BLaER1 treated with 17β-estradiol and CSF1 and Interleukin-3, amounts not matched to agents 10 nM and 100 nM (cell line): ENCODE measurements around the gene TLCD2.
"Not testable (repeated sequence)": the region's sequence is repeated elsewhere in the genome, so short reads cannot be mapped to it uniquely, and the experiment has no call there.

Experiments used
- H3K27ac ChIP-seq, 11 experiments: shearing (Covaris generic); formaldehyde crosslinking; 2 replicates each; pipeline ENCODE4 v1.8.1; 2022
- H3K27me3 ChIP-seq, 11 experiments: shearing (Covaris generic); formaldehyde crosslinking; 2 replicates each; pipeline ENCODE4 v1.8.1; 2022
- H3K36me3 ChIP-seq, 11 experiments: shearing (Covaris generic); formaldehyde crosslinking; 2 replicates each; pipeline ENCODE4 v1.8.1; 2022
- H3K4me1 ChIP-seq, 10 experiments: shearing (Covaris generic); formaldehyde crosslinking; 2 replicates each; pipeline ENCODE4 v1.8.1; 2022
- H3K4me2 ChIP-seq, 11 experiments: shearing (Covaris generic); formaldehyde crosslinking; 2 replicates each; pipeline ENCODE4 v1.8.1; 2022
- H3K4me3 ChIP-seq, 10 experiments: shearing (Covaris generic); formaldehyde crosslinking; 2 replicates each; pipeline ENCODE4 v1.8.1; 2022
- H3K9ac ChIP-seq, 11 experiments: shearing (Covaris generic); formaldehyde crosslinking; 2 replicates each; pipeline ENCODE4 v1.8.1; 2022
- H3K9me3 ChIP-seq, 11 experiments: shearing (Covaris generic); formaldehyde crosslinking; replicated peaks in 1 of 11; 2 replicates each; pipeline ENCODE4 v1.8.1; 2022
- H4K20me1 ChIP-seq, 11 experiments: shearing (Covaris generic); formaldehyde crosslinking; 2 replicates each; pipeline ENCODE4 v1.8.1; 2022
- Cebpa-rat ChIP-seq, 11 experiments: shearing (Covaris generic); IDR thresholded peaks; 2 replicates each; pipeline ENCODE4 v1.8.1; 2022

TLCD2 gene

DNA sequence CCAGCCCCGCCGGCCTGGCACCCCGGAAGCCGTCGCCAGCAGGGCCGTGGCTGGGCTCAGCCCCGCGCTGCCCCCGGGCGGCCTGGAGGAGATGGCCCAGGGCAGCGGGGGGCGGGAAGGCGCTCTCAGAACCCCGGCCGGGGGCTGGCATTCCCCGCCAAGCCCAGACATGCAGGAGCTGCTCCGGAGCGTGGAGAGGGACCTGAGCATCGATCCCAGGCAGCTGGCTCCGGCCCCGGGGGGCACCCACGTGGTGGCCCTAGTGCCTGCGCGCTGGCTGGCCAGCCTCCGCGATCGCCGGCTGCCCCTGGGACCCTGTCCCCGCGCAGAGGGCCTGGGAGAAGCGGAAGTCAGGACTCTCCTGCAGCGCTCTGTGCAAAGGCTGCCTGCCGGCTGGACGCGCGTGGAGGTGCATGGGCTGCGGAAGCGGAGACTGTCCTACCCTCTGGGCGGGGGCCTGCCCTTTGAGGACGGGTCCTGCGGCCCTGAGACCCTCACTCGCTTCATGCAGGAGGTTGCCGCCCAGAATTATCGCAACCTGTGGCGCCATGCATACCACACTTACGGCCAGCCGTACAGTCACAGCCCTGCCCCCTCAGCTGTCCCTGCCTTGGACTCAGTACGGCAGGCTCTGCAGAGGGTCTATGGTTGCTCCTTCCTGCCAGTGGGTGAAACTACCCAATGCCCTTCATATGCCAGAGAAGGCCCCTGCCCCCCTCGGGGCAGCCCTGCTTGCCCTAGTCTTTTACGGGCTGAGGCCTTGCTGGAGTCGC is 14.9 kb upstream of the TLCD2 start:
- H3K9ac ChIP-seq, result peak overlapping the region; percentile 84 to 95 (median 92)
- H3K4me1 ChIP-seq, result peaks cover 82 to 94% (median 90%) of the 10 kb centered on the region in 10 experiments
- H3K36me3 ChIP-seq, result peaks cover 21 to 44% (median 33%) of the 10 kb centered on the region in 11 experiments
- TF ChIP-seq Cebpa-rat (IDR thresholded peaks at IDR 0.05), result no peak
- peak overlapping the region; percentile 94 to 100 (median 99) for H3K4me2 ChIP-seq
- H3K27me3 ChIP-seq, result no peaks in the 10 kb centered on the region
- peaks cover 0 to 48% (median 27%) of the 10 kb centered on the region in 11 experiments; a peak in 14 of 22 replicates for H4K20me1 ChIP-seq
- peak overlapping the region; percentile 72 to 86 (median 80) for H3K4me3 ChIP-seq
- peak overlapping the region; percentile 89 to 99 (median 96) for H3K27ac ChIP-seq
- no peaks in the 10 kb centered on the region for H3K9me3 ChIP-seq

DNA sequence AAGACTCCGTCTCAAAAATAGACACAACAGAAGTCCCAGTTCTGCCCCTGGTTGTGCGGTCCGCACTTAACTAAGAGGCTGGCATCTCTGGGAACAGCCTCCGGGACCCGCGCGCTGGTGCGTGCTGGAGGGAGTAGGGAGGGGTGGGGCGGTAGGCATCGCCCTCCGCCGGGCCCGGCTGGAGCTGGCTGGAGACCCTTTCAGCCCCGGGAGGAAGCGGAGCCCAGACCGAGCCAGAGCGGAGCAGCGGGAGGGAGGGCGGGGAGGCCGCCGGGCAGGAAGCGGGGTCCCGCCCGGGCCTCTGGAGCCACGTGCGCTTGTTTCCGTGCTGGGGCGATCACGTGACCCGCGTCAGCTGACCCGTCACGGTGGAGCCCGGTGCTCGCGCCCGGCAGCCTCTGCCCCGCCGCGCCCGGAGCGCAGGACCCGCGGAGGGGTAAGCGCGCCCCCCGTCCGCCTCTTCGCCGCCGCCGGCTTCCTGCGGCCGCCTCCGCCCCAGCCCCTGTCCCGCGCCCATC is 14.2 kb upstream of the TLCD2 start, which contains the start of gene WDR81:
Gene WDR81, plus strand, starts transcription at position 354 of the 518 bp plus-strand sequence. CDS start 256 bp downstream, outside the sequence.
- Histone ChIP-seq H3K4me1 (peaks cover 77 to 90% (median 84%) of the 10 kb centered on the region in 10 experiments), H3K36me3 (peaks cover 21 to 38% (median 33%) of the 10 kb centered on the region in 11 experiments), H3K9ac (peak within 1 kb of the TSS; percentile 84 to 95 (median 92)), H3K4me3 (peak within 1 kb of the TSS; percentile 72 to 86 (median 80)), H3K4me2 (peak within 1 kb of the TSS; percentile 94 to 100 (median 99)), H3K9me3 (no peaks in the 10 kb centered on the region), H4K20me1 (peaks cover 0 to 41% (median 25%) of the 10 kb centered on the region in 11 experiments; a peak in 14 of 22 replicates), H3K27ac (peak within 1 kb of the TSS; percentile 89 to 99 (median 96)), H3K27me3 (no peaks in the 10 kb centered on the region)
- TF ChIP-seq Cebpa-rat (IDR thresholded peaks at IDR 0.05), result no peak

DNA sequence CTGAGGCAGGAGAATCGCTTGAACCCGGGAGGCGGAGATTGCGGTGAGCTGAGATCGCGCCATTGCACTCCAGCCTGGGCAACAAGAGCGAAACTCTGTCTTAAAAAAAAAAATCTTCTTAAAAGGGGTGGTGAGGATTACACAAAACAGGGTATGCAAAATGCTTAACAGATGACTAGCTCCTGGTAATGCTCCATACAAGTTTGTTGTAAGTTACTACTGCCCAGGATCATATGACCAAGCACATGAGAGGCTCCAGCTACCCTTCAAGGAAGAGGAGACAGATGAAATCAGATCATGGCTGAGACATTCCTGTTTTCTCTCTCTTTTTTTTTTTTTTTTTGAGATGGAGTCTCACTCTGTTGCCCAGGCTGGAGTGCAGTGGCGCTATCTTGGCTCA is 11.8 kb upstream of the TLCD2 start:
- peak overlapping the region in 10 of 11 experiments; percentile 84 to 95 (median 92); a peak in 17 of 22 replicates for H3K9ac ChIP-seq
- H3K4me1 ChIP-seq, result peaks cover 67 to 85% (median 77%) of the 10 kb centered on the region in 10 experiments
- not testable (repeated sequence) for H3K9me3 ChIP-seq, H3K27me3 ChIP-seq, H3K4me3 ChIP-seq
- H3K27ac ChIP-seq, result peak overlapping the region; percentile 89 to 99 (median 96); a peak in 21 of 22 replicates
- H3K36me3 ChIP-seq, result peaks cover 7 to 15% (median 13%) of the 10 kb centered on the region in 11 experiments; a peak in 20 of 22 replicates
- H3K4me2 ChIP-seq, result peak overlapping the region; percentile 94 to 100 (median 99)
- peaks cover 0 to 18% (median 13%) of the 10 kb centered on the region in 11 experiments; a peak in 12 of 22 replicates for H4K20me1 ChIP-seq

DNA sequence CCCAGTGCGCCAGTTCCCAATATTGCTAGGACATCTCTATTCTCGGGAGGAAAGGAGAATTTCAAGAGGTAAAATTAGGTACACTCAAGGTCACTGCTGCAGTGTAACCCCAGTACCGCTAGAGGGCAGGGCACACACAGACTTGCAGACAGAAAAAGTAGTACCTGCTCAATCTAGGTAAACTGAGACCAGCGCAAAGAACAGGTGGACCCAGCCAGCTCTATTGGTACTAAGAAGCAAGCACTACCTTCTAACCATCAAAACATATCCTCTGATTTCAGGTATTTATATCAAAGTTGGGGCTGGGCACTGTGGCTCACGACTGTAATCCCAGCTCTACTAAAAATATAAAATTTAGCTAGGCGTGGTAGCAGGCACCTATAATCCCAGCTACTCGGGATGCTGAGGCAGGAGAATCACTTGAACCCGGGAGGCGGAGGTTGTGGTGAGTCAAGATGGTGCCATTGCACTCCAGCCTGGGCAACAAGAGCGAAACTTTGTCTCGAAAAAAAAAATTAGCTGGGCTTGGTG is 10.7 kb upstream of the TLCD2 start:
- Histone ChIP-seq H3K9me3 (no peaks in the 10 kb centered on the region), H3K9ac (peak overlapping the region in 6 of 11 experiments; percentile 25 to 45 (median 36); a peak in 5 of 22 replicates), H3K4me1 (peaks cover 56 to 75% (median 68%) of the 10 kb centered on the region in 10 experiments), H3K4me2 (peak overlapping the region in 10 of 11 experiments; percentile 18 to 100 (median 72); a peak in 15 of 22 replicates), H3K36me3 (peaks cover 0 to 4% (median 2%) of the 10 kb centered on the region in 11 experiments; a peak in 13 of 22 replicates), H4K20me1 (peaks cover 0 to 7% (median 3%) of the 10 kb centered on the region in 11 experiments; a peak in 6 of 22 replicates), H3K27ac (peak overlapping the region in 10 of 11 experiments; percentile 37 to 99 (median 94); a peak in 12 of 22 replicates), H3K4me3 (no peak overlapping the region), H3K27me3 (peaks cover 0 to 1% (median 0%) of the 10 kb centered on the region in 11 experiments; a peak in 3 of 22 replicates)
- no peak for TF ChIP-seq Cebpa-rat (IDR thresholded peaks at IDR 0.05)

DNA sequence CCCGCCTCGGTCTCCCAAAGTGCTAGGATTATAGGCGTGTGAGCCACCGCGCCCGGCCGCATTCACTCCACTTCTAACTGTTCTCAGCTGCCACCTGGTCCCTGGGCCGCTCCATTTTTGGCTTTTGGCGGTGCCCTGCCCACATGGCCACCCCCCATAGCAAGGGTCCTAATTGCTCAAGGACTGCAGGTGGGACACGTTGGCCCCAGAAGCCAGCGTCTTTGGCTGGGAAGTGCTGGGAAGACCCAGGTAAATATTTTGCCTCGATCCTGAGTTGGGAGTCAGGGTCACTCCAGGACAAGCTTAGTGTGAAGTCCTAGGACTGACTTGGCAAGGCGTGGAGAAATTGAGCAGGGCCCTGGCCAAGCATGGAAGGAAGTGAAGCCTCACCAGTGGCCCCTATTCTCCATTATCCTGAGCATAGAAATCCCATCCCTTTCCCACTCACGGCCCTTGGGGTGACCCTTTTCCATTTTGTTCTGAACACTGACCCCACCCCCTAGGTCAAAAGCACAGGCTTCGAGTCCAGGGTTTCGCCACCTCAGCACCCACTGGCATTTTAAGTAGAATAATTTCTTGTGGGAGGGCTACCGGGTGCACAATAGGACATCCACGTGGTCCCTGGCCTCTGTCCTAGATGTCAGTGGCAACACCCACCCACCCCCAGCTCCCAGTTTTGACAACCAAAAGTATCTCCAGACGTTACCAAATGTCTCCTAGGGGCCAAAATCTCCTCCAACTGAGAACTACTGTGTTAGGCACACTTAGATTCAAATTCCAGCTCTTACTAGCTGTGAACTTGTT is 8.4 kb upstream of the TLCD2 start:
- Histone ChIP-seq H3K4me2 (peak overlapping the region; percentile 87 to 100 (median 98)), H4K20me1 (peaks cover 14 to 24% (median 18%) of the 10 kb centered on the region in 11 experiments; a peak in 20 of 22 replicates), H3K36me3 (peaks cover 0 to 15% (median 1%) of the 10 kb centered on the region in 11 experiments; a peak in 10 of 22 replicates), H3K9me3 (no peaks in the 10 kb centered on the region), H3K4me3 (peak overlapping the region in 4 of 10 experiments; percentile 69 to 86 (median 74); a peak in 8 of 20 replicates), H3K9ac (peak overlapping the region; percentile 89 to 99 (median 96); a peak in 20 of 22 replicates), H3K4me1 (peaks cover 50 to 74% (median 67%) of the 10 kb centered on the region in 10 experiments), H3K27me3 (peaks cover 9 to 25% (median 22%) of the 10 kb centered on the region in 11 experiments), H3K27ac (peak overlapping the region; percentile 93 to 99 (median 99))
- no peak for TF ChIP-seq Cebpa-rat (IDR thresholded peaks at IDR 0.05)

DNA sequence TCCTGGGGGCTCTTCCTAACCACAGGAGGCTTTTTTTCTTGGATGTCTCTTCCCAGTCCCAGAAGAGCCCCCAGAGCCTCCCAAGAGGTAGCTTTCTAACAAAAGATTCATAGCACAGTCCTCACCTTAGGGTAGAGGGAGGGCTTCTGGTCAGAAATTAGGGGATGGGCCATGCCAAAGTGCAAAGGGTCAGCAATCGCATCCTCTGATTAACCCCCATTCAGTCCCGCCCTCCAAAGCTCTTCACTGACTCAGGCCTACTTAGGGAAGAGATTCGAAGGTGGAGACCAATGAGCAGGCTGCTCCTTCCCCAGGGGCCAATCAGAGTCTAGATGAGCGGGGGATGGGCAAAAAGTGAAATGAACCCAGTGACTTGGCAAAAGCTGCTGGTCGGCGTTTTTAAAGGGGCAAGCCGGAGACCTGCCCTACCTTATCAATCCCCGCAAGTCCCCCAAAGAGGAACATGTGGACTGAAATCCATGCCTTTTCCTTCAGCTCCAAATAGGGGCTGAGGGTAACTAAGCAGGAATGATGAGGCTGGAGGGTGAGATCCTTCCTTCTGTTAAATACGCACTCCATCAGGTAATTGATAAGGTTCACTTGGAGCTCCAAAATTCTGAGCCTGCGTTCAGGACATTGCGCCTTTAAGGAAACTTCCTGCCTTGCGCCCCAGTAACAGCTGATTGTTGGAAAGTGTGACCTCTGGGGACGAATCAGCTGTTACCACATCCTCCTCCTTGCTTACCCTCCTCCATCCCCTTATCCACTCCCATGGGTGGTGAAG is 6.9 kb upstream of the TLCD2 start:
- no peaks in the 10 kb centered on the region; a peak in 1 of 22 replicates for H3K9me3 ChIP-seq
- H4K20me1 ChIP-seq, result peaks cover 27 to 39% (median 32%) of the 10 kb centered on the region in 11 experiments
- peaks cover 24 to 39% (median 37%) of the 10 kb centered on the region in 11 experiments for H3K27me3 ChIP-seq
- peaks cover 39 to 65% (median 59%) of the 10 kb centered on the region in 10 experiments for H3K4me1 ChIP-seq
- peak overlapping the region; percentile 62 to 86 (median 70) for H3K4me3 ChIP-seq
- peak overlapping the region; percentile 87 to 100 (median 98) for H3K4me2 ChIP-seq
- no peak for TF ChIP-seq Cebpa-rat (IDR thresholded peaks at IDR 0.05)
- peak overlapping the region; percentile 93 to 99 (median 99) for H3K27ac ChIP-seq
- H3K36me3 ChIP-seq, result peaks cover 0 to 30% (median 16%) of the 10 kb centered on the region in 11 experiments; a peak in 13 of 22 replicates
- peak overlapping the region; percentile 89 to 99 (median 96) for H3K9ac ChIP-seq
